T-helper 17 cell (primary cell): Measurements from ENCODE around the gene KHDRBS1. TPM values are rescaled to one million over a fixed set of nuclear protein-coding genes. Genes with fewer than 3 reads are reported as not detected.

Experiments
- ATAC-seq: fragments of 150-1000 bp; cut with Tn5 transposase; 2 replicates; pipeline ENCODE4 v1.10.0; 2021; ENCODE audit warnings: mild to moderate bottlenecking, moderate library complexity
- DNase-seq, 3 donors: peaks; one replicate each; pipeline versions ENCODE4 v3.0.0 to v3.0.0-alpha.2; 2020 to 2021
- H3K9me3 ChIP-seq: one replicate; pipeline ENCODE4 v1.7.0; 2013; ENCODE audit warnings: low read length, mild to moderate bottlenecking; ENCODE audit not compliant: control insufficient read depth, poor library complexity, severe bottlenecking
- H3K27ac Mint-ChIP-seq: one replicate; pipeline ENCODE4 v1.8.0; 2022; ENCODE audit warnings: mild to moderate bottlenecking, moderate library complexity, mixed read lengths
- H3K27me3 Mint-ChIP-seq: one replicate; pipeline ENCODE4 v1.8.0; 2022; ENCODE audit warnings: mixed read lengths
- H3K36me3 Mint-ChIP-seq: one replicate; pipeline ENCODE4 v1.8.0; 2022; ENCODE audit warnings: low read depth, mixed read lengths
- H3K4me1 Mint-ChIP-seq: one replicate; pipeline ENCODE4 v1.8.0; 2022; ENCODE audit warnings: mild to moderate bottlenecking, mixed read lengths
- H3K4me3 Mint-ChIP-seq: one replicate; pipeline ENCODE4 v1.8.0; 2022; ENCODE audit warnings: mild to moderate bottlenecking, moderate library complexity, mixed read lengths
- total RNA-seq, 4 donors: library from RNA in 2 of 4; stranded (reverse) in 2 of 4; gene quantifications; one replicate each; pipeline ENCODE4 v1.2.3 and lab custom pipeline; 2022 to 2026

The KHDRBS1 gene
- total RNA-seq, 2 donors from 2014 or later = 92.5 to 94.9 TPM

DNA sequence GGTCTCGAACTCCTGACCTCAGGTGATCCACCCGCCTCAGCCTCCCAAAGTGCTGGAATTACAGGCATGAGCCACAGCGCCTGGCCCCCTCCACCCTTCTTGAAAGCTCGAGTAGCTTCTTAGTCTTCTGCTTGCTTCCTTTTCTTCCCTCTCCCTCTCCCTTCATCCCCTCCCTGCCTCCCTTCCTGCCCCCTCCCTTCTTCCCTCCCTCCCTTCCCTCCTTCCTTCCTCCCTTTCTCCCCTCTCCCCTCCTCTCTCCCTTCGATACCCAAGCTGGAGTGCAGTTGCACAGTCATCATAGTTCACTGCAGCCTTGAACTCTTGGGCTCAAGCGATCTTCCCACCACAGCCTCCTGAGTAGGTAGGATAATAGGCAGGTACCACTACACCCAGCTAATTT, 11.8 kb downstream of the KHDRBS1 start:
- peaks cover 44% of the 10 kb centered on the region for H3K4me1 Mint-ChIP-seq
- peaks cover 3% of the 10 kb centered on the region for H3K36me3 Mint-ChIP-seq
- DNase-seq (no peak), ATAC-seq (no peak)
- no peak overlapping the region for H3K27ac Mint-ChIP-seq
- H3K9me3 ChIP-seq = no peaks in the 10 kb centered on the region
- H3K4me3 Mint-ChIP-seq = peak overlapping the region; percentile 7
- H3K27me3 Mint-ChIP-seq = no peaks in the 10 kb centered on the region

DNA sequence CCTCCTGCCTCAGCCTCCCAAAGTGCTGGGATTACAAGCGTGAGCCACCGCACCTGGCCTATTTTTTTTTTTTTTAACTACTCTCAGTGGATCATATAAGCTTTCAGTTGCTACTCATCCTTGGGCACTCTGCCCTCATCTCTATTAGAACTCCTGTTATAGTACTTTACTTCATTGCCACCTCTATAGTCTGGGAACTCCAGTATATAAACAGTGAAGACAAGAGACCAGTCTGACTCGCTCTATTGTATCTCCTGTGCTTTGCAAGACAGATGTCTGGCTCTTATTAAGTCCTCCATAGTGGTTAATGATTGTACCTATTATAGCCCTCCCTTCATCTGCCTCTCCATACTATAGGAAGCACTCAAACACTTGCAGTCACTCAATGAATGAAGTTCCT, 15.1 kb downstream of the KHDRBS1 start:
- no peaks in the 10 kb centered on the region for H3K27me3 Mint-ChIP-seq
- peaks cover 5% of the 10 kb centered on the region for H3K36me3 Mint-ChIP-seq
- no peak overlapping the region for H3K4me3 Mint-ChIP-seq
- peaks cover 43% of the 10 kb centered on the region for H3K4me1 Mint-ChIP-seq
- ATAC-seq (no peak), DNase-seq (no peak)
- no peak overlapping the region for H3K27ac Mint-ChIP-seq
- H3K9me3 ChIP-seq = no peaks in the 10 kb centered on the region

DNA sequence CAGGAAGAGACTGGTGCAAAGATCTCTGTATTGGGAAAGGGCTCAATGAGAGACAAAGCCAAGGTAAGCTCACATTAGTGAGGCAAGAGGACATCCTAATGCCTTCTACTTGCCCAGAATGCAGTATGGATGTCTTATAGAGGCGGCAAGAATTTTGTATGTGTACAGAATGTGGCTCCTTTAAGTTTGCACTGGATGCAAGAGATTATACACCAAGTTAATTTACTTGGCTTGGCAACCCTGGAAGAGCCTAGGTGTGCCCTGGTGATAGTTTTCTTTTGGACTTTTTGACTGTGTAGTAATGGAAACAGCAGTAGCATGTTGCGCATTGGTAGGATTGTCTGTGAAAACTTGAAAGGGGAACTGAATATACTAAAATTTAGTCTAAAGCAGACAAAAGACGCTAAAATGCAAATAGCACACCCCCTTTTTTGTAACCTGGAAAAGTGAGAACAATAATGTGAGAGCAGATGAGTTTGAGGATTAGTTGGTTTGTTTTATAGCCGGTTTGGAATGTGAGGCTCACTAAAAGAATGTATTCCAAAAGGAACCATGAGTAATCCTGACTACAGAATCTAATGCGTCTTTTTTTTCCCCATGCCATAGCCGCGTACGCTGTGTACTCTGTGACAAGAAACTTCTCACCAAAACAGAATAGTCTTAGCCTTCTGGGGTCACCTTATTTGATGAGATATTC, 18.1 kb downstream of the KHDRBS1 start:
- DNase-seq (no peak), ATAC-seq (no peak)
- no peak overlapping the region for H3K4me3 Mint-ChIP-seq
- no peaks in the 10 kb centered on the region for H3K9me3 ChIP-seq
- peaks cover 10% of the 10 kb centered on the region for H3K36me3 Mint-ChIP-seq
- H3K27me3 Mint-ChIP-seq = no peaks in the 10 kb centered on the region
- H3K4me1 Mint-ChIP-seq = peaks cover 43% of the 10 kb centered on the region
- H3K27ac Mint-ChIP-seq = peak overlapping the region; percentile 60

DNA sequence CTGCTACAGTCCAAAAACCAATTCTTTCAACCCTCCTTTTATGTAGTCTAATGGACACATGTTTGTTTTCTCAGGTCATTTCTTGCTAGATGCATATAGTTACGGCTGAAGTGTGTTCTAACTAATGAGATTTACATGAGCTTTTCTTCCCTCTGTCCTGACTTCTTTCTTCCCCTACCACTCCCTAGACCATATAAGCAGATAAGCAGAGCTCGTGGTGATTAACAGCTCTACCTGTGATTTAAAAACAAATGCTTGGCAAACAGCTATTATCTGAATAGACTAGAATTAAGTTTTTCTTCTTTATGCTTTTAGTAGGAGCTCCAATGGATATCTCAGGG, 18.6 kb downstream of the KHDRBS1 start:
- no peaks in the 10 kb centered on the region for H3K9me3 ChIP-seq
- no peak for ATAC-seq
- Mint-ChIP-seq H3K36me3 (peaks cover 10% of the 10 kb centered on the region), H3K4me1 (peaks cover 38% of the 10 kb centered on the region), H3K27me3 (no peaks in the 10 kb centered on the region), H3K4me3 (no peak overlapping the region), H3K27ac (peak overlapping the region; percentile 60)
- no peak for DNase-seq

DNA sequence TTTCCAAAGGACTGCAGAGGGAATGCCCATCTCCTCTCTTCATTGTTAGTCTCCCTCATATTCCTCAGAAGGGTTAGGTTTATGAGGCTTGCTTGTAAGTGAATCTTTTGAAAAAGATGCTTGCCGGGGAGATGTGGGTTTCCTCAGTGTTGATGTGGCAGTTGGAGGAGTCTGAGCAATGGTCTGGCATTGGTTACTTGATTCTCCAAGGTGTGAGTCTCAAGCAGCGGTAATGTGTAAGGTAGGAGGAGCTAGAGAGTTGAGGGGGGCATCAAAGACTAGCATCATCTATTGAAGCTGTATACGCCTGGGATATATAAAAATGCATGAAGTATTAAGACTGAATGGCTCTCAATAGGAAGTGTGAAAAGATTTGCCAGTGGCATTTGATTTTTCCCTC, 21.5 kb downstream of the KHDRBS1 start:
- no peak for DNase-seq
- peaks cover 28% of the 10 kb centered on the region for H3K4me1 Mint-ChIP-seq
- H3K27me3 Mint-ChIP-seq = no peaks in the 10 kb centered on the region
- no peaks in the 10 kb centered on the region for H3K9me3 ChIP-seq
- no peak overlapping the region for H3K4me3 Mint-ChIP-seq
- H3K27ac Mint-ChIP-seq = peak overlapping the region; percentile 60
- ATAC-seq = no peak
- H3K36me3 Mint-ChIP-seq = peaks cover 14% of the 10 kb centered on the region

DNA sequence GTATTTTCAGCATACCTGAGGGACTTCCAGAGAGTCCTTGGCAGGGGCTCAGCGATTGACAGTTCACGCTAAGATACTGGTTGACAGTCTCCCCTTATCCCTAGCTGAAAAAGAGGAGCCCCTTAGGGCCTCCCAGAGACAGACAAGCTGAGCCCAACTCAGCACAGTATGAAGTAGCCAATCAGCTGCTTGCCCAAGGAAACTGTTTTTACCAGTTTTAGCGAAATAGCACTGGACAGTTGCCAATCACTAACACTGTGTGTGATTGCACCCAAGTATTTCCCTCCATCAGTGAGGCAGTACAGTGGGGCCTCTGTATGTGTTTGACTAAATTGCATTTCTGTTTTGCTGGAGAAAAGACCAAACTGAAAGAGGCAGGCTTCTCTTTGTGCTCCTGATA, 27.0 kb downstream of the KHDRBS1 start:
- Mint-ChIP-seq H3K36me3 (peaks cover 12% of the 10 kb centered on the region), H3K27ac (no peak overlapping the region), H3K27me3 (no peaks in the 10 kb centered on the region), H3K4me3 (no peak overlapping the region), H3K4me1 (peaks cover 8% of the 10 kb centered on the region)
- no peaks in the 10 kb centered on the region for H3K9me3 ChIP-seq
- no peak for DNase-seq
- ATAC-seq = no peak

DNA sequence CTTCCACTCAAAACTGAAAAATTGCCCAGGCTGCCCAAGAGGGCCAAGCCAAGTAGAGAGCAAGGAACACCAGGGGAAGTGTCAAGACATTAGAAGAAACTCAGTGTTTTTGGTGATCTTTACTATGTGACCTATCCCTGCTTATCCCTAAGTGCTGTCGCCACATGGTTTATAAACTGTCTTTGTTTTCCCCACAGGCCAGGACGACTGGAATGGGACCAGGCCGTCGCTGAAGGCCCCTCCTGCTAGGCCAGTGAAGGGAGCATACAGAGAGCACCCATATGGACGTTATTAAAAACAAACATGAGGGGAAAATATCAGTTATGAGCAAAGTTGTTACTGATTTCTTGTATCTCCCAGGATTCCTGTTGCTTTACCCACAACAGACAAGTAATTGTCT, 28.7 kb downstream of the KHDRBS1 start:
- Mint-ChIP-seq H3K4me1 (peaks cover 5% of the 10 kb centered on the region), H3K4me3 (no peak overlapping the region), H3K27me3 (no peaks in the 10 kb centered on the region), H3K27ac (no peak overlapping the region), H3K36me3 (peaks cover 11% of the 10 kb centered on the region)
- DNase-seq (no peak), ATAC-seq (no peak)
- H3K9me3 ChIP-seq = no peaks in the 10 kb centered on the region

DNA sequence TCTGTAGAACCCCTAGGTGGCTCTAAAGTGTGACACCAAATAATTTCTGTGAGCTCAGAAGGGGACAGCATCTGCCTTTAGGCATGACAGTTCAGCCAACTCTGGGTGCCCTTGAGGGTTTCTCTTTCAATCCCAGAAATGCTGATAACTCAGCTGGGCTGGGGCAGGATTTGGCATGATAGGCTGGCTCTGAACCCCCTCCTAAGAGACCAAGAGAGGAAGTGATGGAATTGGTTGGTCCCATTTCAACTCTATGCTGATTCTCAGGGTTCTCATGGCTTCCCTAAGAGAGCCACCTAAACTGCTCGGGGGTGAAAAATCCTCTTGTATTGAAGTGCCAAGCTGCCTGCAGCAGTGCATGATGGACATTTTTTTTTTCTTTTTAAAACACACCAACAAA, 30.6 kb downstream of the KHDRBS1 start:
- Mint-ChIP-seq H3K4me1 (peaks cover 5% of the 10 kb centered on the region), H3K36me3 (peaks cover 7% of the 10 kb centered on the region)
- DNase-seq = no peak

DNA sequence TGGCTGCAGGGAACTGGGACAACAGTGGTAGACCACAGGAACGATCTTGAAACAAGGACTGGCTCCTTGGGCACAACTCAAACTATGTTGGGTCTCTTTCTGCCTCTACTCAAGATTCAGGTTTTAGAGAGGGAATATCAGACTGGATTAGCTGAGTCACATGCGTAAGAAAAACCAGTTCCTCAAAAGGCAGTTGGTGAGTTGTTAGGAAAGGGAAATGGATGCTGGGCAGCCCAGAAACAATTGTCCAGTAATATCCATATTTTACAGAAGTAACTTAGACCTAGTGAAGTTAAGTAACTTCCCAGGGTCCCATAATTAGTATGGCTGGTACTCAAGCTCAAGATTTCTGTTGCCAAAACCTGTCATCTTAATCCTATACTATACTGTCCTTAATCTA, 32.1 kb downstream of the KHDRBS1 start:
- Mint-ChIP-seq H3K4me3 (no peak overlapping the region), H3K27me3 (no peaks in the 10 kb centered on the region), H3K4me1 (peaks cover 4% of the 10 kb centered on the region), H3K27ac (peak overlapping the region; percentile 74), H3K36me3 (peaks cover 3% of the 10 kb centered on the region)
- H3K9me3 ChIP-seq = no peaks in the 10 kb centered on the region
- DNase-seq (no peak), ATAC-seq (no peak)

More for the DNA sequence above, 30.6 kb downstream of the KHDRBS1 start:
- Mint-ChIP-seq H3K4me3 (no peak overlapping the region), H3K27ac (no peak overlapping the region), H3K27me3 (no peaks in the 10 kb centered on the region)
- ATAC-seq = no peak
- no peaks in the 10 kb centered on the region for H3K9me3 ChIP-seq

DNA sequence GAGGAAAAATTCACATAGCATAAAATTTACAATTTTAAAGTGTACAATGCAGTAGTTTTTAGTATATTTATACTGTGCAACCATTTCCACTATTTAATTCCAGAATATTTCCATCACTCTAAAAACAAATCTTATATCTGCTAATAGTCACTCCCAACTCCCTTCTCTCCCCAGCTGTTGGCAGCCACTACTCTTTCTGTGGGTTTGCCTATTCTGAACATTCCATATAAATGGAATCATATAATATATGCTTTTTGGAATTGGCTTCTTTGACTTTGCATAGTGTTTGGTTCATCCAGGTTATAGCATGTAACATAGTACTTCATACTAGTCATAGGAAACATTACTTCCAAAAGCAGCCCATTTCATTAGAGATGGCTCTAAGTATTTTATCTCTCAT, 34.0 kb downstream of the KHDRBS1 start:
- H3K4me3 Mint-ChIP-seq = no peak overlapping the region
- H3K36me3 Mint-ChIP-seq = peaks cover 2% of the 10 kb centered on the region
- H3K27me3 Mint-ChIP-seq = no peaks in the 10 kb centered on the region
- ATAC-seq = no peak
- H3K4me1 Mint-ChIP-seq = peaks cover 4% of the 10 kb centered on the region
- peak overlapping the region; percentile 65 for H3K27ac Mint-ChIP-seq
- no peaks in the 10 kb centered on the region for H3K9me3 ChIP-seq
- no peak for DNase-seq

DNA sequence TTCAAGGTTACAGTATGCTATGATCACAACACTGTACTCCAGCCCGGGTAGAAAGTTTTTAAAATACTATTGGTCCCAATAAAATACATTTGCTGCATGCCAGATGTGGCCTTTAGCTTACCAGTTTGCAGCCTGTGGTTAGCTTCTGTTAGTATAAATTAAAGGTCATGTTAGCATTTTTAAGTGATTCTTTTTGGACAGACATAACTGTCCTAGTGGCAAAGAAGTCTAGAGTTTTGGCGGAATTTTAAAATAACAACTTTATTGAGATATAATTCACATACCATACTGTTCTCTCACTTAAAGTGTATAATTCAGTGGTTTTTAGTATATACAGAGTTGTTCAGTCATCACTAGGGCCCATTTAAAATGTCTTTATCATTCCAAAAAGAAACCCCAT, 34.8 kb downstream of the KHDRBS1 start:
- Mint-ChIP-seq H3K4me1 (peaks cover 4% of the 10 kb centered on the region), H3K27me3 (no peaks in the 10 kb centered on the region), H3K4me3 (no peak overlapping the region), H3K36me3 (peaks cover 2% of the 10 kb centered on the region), H3K27ac (peak overlapping the region; percentile 65)
- no peak for ATAC-seq
- no peaks in the 10 kb centered on the region for H3K9me3 ChIP-seq
- no peak for DNase-seq

DNA sequence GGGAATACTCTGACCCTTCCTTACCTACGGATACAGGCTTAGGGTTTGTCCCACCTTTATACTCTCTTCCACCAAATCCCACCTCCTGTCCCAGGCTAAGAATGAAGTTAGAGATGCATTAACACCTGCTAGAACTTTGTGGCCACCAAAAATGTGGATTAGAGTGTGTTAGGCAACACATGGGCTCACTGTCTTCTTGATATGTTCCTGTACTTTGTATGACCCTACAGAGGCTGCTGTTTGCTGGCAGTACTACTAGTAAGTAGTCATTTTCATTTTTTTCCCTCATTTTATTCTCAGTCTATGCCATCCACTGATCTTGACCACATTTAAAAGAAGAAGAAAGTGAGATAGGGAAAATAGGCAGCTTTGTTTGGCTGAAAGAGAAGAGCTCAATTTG, 38.0 kb downstream of the KHDRBS1 start:
- Mint-ChIP-seq H3K36me3 (peaks cover 2% of the 10 kb centered on the region), H3K27me3 (no peaks in the 10 kb centered on the region), H3K4me1 (peaks cover 4% of the 10 kb centered on the region), H3K27ac (peak overlapping the region; percentile 77), H3K4me3 (no peak overlapping the region)
- no peak for DNase-seq
- H3K9me3 ChIP-seq = no peaks in the 10 kb centered on the region
- ATAC-seq = no peak

DNA sequence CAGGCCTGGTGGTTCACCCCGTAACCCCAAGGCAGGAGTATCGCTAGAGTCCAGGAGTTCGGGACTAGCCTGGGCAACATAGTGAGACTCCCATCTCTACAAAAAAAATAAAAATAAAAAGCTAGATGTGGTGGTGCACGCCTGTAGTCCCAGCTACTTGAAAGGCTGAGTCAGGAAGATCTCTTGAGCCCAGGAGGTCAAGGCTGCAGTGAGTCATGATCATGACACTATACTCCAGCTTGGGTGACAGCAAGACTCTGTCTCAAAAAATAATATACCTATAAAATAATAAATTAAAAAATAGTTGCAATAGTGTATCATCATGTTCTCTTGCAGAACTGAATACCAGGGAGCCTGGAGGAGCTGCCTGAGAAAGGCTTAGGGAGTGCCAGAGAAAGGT, 39.2 kb downstream of the KHDRBS1 start:
- peaks cover 2% of the 10 kb centered on the region for H3K36me3 Mint-ChIP-seq
- no peaks in the 10 kb centered on the region for H3K9me3 ChIP-seq
- no peaks in the 10 kb centered on the region for H3K27me3 Mint-ChIP-seq
- H3K27ac Mint-ChIP-seq = no peak overlapping the region
- DNase-seq (no peak), ATAC-seq (no peak)
- H3K4me1 Mint-ChIP-seq = peaks cover 4% of the 10 kb centered on the region
- H3K4me3 Mint-ChIP-seq = no peak overlapping the region

DNA sequence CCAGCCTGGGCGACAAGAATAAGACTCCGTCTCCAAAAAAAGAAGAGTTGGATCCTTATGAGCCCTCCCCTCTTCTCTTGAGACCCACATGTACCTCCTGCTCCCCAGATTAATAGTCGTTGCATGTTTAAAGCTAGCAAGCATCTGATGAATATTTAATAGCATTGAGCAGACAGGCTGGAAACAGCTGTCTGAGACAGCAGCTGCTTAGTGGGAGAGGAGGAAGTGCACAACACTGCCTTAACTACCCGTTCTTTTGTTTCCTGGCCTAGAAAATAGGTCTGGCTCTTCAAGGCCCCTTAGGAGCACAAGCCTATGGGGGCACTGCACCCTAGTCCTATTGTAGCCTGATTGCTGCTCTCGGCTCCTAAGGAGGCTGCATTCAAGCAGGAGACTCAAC, 41.7 kb downstream of the KHDRBS1 start:
- H3K9me3 ChIP-seq = no peaks in the 10 kb centered on the region
- Mint-ChIP-seq H3K27me3 (no peaks in the 10 kb centered on the region), H3K27ac (no peak overlapping the region), H3K36me3 (peaks cover 2% of the 10 kb centered on the region), H3K4me1 (peaks cover 2% of the 10 kb centered on the region), H3K4me3 (no peak overlapping the region)
- DNase-seq = no peak
- ATAC-seq = no peak
